GM18873 (cell line): ENCODE measurements around the gene ITGA5.

Source experiments
- ATAC-seq: cut with Tn5 transposase; IDR thresholded peaks from one replicate; pipeline ENCODE4 v1.9.1; 2021; ENCODE audit warnings: mild to moderate bottlenecking, moderate library complexity, moderate number of reproducible peaks; ENCODE audit not compliant: unreplicated experiment, low FRiP score

Gene ITGA5

GRCh38 chr12:54412786-54413185 lies 6.3 kb downstream of the ITGA5 start:
- no peak for ATAC-seq

GRCh38 chr12:54412348-54412747 lies 6.7 kb downstream of the ITGA5 start:
- no peak for ATAC-seq

- ATAC-seq: no peak
These were observed 7.5 kb downstream of the ITGA5 start for GRCh38 chr12:54411391-54412241.

- ATAC-seq: no peak
These were observed 9.8 kb downstream of the ITGA5 start for GRCh38 chr12:54409267-54409666.

GRCh38 chr12:54407183-54407905 lies 11.7 kb downstream of the ITGA5 start:
- no peak for ATAC-seq

GRCh38 chr12:54405573-54405972 lies 13.5 kb downstream of the ITGA5 start:
- ATAC-seq: no peak

- no peak for ATAC-seq
These were observed 14.0 kb downstream of the ITGA5 start for GRCh38 chr12:54405106-54405505.

GRCh38 chr12:54404061-54405004 lies 14.7 kb downstream of the ITGA5 start:
- no peak for ATAC-seq

- ATAC-seq: no peak
These were observed 17.9 kb downstream of the ITGA5 start for GRCh38 chr12:54401119-54401518.

GRCh38 chr12:54398995-54399793 lies 19.9 kb downstream of the ITGA5 start:
- peak; percentile 68 for ATAC-seq

- no peak for ATAC-seq
These were observed 20.8 kb downstream of the ITGA5 start for GRCh38 chr12:54398218-54398617.

- ATAC-seq: no peak
These were observed 21.9 kb downstream of the ITGA5 start for GRCh38 chr12:54397157-54397556.

GRCh38 chr12:54395545-54395944 lies 23.5 kb downstream of the ITGA5 start:
- no peak for ATAC-seq

GRCh38 chr12:54394986-54395385 lies 24.1 kb downstream of the ITGA5 start:
- ATAC-seq: no peak

- no peak for ATAC-seq
These were observed 24.8 kb downstream of the ITGA5 start for GRCh38 chr12:54394281-54394719.

GRCh38 chr12:54393743-54394142 lies 25.3 kb downstream of the ITGA5 start:
- no peak for ATAC-seq

GRCh38 chr12:54393207-54393609 lies 25.9 kb downstream of the ITGA5 start:
- ATAC-seq: no peak

- no peak for ATAC-seq
These were observed 26.4 kb downstream of the ITGA5 start for GRCh38 chr12:54392485-54393206.
